IPS DF 4.7 (cell line): Measurements from ENCODE around the gene CALN1.
"Not testable (repeated sequence)": the region's sequence is repeated elsewhere in the genome, so short reads cannot be mapped to it uniquely, and the experiment has no call there.

Experiments
- DNase-seq: peaks from one replicate; pipeline ENCODE4 v3.0.0-alpha.2; 2013; ENCODE audit warnings: low spot score; ENCODE audit errors: extremely low read depth

Gene CALN1

DNA sequence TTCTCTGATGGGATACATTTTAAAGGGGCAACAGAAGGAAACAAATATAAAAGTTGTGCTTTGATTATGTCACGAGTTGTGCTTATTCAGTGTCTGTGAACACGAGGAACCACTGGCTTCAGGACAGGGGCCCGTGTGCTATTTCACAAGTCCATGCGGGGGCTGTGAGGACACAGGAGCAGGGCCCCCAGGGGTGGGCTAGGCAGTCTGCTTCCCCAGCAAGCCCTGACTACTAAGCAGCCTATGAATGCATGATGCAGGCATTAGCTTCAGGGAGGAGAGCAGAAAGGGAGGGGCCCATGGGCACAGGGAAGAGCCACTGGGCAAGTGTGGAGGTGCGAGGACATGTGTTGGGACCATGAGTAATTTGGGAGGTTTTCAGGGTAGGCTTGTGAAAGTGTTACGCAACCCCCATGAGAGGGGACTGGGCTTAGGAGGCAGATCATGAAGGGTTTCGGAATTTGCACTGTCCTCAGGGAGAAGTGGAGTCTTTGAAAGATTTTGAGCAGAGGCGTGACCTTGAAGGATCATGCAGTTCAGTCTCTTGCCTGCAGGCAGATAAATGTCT, 424.9 kb downstream of the CALN1 start:
- no peak for DNase-seq

DNA sequence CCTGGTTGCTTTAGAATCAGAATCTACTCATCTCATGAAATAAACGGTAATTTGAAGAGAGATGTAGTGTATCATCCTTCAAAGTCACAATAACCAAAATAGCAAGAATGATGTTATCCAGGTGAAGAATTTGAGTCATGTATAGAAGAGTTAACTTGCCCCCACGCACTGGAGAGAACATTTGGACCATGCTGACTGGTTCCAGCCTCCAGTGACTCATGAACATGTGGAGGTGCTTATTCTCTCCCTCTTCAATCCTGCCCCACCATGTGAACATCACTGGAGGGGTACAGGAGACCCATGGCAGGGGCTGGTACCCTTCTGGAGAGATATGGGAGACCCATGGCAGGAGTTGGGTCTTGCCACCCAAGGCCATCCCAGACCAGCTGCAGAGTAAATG, 427.8 kb downstream of the CALN1 start:
- DNase-seq, result no peak

DNA sequence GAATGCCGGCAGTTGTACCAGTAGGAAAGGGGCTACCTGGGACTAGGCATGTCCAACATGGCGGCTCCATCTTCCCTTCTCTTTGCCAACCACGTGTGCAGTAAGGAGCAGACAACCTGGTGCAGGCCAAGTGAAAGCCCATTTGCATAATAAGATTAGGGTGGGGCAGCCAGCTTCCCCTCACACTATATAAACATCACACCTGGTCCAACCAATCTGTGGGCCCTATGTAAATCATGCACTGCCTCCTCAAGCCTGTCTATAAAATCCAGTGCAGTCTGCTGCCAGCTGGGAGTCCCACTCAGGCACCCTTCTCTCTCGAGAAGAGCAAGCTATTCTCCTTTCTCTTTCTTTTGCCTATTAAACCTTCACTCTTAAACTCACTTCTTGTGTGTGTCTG, 429.3 kb downstream of the CALN1 start:
- DNase-seq, result no peak

DNA sequence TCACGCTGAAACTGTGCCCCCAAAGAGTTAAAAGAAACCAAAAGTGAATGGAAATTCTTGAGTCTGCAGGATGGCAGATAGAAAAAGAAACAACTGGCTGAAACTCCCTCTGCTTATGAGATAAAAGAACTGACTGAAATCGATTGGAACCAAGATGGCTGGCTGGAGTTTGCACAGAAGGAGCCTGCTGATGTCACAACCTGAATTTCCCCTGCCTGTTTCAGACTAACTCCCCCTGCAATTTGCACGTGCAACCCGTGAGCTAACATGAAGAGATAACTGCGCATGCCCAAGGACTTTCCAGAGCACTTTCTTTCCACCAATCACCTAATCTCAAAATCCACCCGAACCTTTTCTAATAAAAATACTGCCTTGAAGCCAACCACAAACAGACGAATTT, 435.5 kb downstream of the CALN1 start:
- DNase-seq, result no peak

DNA sequence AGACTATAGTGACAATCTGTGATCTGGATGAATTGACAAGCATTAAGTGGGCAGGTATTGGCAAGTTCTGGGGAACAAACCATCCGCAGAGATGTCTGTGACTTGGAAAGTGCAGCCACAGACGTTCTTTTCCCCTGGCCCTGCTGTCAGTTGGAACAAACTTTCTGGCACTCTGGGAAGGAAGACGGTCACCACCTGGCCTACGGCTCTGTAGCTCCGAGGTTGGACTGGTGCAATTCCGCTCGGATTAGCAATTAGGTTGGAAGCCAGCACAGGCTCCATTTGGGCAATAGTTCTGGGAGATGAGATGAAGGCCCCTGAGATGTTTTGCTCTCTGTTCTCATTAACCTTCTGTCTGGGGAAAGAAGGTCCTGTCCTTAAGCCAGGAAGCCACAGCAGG, 437.5 kb downstream of the CALN1 start:
- DNase-seq, result no peak

DNA sequence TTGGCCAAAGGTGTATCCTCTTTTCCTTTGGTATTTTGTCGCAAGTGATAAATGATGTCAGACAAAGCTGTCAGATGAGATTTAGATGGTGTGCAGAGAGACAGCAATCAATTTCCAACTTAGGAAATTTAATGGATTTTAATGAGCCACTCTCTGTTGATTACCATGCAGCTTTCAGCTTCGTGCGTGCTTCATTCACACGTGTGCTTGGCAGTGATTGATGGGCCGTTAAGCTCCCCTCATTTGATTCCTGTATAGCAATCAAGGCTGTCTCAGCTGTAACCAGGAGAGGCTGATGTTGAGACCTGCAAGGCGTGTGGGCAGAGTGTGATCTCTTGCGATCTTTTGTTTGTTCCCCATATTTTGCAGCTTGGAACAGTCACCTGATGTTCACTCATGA, 439.6 kb downstream of the CALN1 start:
- no peak for DNase-seq

DNA sequence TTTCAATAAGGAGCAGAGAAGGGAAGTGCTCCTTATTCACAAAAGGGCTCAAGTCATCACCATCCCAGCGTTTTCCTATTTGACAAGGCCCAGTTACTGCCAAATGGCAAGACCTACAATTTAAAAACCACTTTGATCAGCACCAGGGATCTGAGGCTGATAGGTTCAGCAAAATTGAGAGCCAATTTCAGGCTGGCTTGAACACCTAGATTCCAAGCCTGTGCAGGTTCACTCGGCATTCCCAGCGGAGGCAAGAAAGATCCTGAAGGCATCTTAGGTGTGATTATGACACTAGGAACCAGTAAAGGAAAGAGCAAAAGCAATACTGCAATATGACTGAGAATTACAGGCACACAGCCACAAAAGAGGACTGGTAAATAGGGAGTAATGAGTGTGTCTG, 441.4 kb downstream of the CALN1 start:
- no peak for DNase-seq

DNA sequence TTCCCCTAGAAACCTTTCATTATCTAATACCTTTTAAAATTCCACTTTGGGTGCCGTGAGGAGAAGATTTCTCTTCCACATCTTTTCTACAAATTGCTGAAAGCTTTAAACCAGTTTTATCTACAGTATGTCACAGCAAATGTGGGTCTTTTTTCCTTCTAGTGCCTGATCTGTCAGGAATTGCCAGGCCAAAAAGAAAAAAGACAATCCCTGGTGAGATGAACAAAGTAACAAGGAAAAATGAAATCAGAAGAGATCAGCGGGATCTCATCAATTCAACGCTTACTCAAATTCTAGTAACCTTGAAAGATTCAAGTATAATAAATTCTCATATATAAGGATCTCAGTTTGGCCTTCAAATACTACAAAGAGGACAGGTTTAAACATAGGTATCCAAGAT, 449.5 kb downstream of the CALN1 start:
- DNase-seq, result no peak

DNA sequence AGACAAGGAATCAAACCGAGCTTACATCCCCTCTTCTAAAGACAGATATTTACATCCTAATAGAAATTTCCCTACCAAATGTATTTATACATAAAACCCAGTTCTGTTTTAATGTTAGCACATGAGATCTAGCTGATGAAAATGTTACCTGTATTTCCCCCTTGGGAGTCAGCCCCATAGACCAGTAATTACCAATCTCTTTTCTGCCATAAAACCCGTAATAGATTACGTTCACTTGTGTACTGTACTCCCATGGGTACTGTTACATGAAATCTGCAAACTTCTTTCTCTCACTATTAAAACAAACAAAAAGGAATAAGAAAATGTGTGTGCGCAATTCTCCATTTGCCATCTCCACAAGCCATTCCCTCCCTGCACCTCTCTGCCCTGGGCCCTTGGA, 450.9 kb downstream of the CALN1 start:
- no peak for DNase-seq

DNA sequence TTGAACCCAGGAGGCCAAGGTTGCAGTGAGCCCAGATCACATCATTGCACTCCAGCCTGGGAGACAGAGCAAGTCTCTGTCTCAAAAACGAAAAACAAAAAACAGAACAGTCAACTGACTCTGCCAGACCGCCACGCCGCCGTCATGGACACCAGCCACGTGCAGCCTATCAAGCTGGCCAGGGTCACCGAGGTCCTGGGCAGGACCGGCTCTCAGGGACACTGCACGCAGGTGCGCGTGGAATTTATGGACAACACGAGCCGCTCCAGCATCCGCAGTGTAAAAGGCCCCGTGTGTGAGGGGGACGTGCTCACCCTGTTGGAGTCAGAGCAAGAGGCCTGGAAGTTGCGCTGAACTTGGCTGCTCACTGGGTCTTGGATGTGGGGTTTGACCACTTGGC, 470.0 kb downstream of the CALN1 start:
- DNase-seq, result no peak

DNA sequence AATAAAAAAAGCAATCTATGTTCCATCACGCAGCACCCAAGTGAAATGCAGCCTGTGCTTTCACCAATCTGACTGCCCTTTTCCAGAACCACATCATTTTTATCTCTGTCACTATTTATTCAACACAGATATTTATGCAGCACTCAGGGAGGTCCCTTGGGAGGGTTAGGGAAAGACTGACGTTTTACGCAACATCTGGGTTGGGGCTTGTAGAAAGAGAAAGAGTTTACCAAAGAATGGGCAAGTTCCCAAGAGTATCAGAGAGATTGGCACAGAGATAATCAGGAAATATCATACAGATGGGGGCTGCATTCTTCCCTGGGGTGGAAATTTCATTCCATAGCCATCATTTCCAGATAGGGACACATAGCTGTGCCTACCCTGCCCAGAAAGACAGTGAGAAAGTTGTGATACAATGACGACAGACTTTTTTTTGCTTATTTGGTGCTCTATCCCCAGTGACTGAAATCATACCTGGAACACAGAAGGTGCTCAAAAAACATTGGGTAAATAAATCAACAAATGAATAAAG, 474.2 kb downstream of the CALN1 start:
- DNase-seq, result no peak

DNA sequence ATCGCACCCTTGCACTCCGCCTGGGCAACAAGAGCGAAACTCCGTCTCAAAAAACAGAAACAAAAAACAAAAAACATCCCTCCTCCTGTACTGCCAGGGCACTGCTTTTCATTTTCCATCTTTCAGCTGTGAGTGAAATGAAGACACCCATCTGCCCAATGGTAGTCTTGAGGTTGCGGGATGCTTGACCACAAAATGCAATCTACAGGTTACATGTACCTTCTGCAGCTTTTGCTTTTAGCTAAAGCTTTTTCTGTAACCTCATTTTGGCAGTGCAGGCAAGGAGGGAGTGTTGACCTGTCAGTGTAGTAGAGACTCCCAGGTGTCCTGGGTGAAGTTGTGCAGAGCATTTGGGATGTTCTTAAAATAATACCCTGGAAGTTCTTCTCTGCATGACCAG, 476.5 kb downstream of the CALN1 start:
- DNase-seq, result no peak

DNA sequence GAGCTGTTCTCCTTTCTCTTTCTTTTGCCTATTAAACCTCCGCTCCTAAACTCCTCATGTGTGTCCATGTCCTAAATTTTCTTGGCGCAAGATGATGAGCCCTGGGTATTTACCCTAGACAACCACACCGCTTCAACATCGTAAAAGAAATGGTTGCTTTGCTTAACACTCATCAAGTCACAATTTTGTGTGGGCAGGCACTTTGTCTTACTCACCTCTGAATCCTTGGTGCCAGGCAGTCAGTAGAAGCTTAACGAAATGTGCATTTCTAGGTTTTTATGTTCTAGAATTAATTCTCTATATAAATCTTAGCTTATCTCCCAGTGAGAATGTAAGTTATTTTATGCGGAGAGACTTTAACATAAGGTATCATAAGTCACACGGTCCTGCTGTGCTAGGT, 478.7 kb downstream of the CALN1 start:
- DNase-seq, result no peak

DNA sequence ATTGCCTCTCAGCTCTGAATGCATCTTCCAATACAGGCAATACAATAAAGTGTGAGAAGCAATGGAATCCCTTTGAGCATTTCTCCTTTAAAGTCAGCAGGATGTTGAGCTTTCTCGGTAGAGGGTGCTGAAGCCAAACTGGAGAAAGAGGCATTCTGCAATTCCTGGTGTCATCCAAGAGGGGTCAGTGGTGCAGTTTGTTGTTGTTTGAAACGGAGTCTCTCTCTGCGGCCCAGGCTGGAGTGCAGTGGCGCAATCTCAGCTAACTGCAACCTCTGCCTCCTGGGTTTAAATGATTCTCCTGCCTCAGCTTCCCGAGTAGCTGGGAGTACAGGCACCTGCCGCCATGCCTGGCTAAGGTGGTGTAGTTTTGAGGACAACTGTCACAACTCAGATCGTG, 486.5 kb downstream of the CALN1 start:
- DNase-seq, result peak; percentile 68

DNA sequence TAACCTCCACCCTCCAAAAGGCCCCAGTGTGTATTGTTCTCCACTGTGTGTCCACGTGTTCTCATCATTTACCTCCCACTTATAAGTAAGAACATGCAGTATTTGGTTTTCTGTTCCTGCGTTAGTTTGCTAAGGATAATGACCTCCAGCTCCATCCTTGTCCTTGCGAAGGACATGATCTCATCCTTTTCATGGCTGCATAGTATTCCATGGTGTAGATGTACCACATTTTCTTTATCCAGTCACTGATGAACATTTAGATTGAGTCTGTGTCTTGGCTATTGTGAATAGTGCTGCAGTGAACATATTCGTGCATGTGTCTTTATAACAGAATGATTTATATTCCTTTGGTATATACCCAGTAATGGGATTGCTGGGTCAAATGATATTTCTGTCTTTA, 497.9 kb downstream of the CALN1 start:
- DNase-seq, result not testable (repeated sequence)

DNA sequence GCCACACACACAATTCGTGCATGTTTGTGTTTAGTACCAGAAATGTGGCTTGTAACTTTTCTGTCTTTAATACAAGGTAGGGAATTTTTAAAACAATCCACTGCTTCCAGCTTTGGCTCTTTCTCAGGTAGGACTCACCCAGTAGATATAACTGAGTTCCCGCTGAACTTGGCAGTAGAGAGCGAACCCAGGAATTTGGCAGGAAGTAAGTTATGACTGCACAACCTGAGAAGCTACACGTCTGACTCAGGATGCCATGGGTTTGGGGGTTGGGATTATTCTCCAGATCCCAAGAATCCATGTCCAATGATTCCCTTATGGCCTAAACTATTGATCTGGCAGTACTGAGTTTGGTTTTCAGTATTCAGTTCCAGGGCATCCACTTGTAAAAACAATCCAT, 499.7 kb downstream of the CALN1 start:
- no peak for DNase-seq

DNA sequence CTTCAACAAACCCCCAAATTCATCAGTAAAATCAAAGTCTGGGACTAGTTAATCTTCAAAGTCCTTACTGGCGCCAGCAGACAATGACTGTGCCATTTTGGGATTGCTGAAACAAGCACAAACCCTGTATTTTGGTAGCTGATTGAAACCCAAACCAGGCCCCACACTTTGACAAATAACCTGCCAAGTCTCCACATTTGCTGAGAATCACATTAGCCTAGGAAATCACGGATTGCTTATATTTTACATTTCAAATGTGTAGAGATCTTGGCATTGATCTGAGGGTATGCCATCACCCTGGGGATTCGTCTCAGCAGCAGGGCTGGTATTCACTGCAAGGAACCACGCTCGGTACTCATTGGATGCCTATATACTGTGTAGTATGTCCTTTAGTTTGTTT, 501.1 kb downstream of the CALN1 start:
- DNase-seq, result no peak

DNA sequence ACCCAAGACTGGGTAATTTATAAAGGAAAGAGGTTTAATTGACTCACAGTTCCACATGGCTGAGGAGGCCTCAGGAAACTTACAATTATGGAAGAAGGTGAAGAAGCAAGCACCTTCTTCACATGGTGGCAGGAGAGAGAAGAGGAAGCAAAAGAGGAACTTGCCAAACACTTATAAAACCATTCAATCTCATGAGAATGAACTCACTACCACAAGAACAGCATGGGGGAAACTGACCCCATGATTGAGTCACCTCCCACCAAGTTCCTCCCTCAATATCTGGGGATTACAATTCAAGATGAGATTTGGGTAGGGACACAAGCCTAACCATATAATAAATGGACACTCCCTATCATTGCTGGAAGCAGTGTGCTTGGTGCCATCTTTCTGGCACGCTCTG, 506.3 kb downstream of the CALN1 start:
- DNase-seq, result no peak

DNA sequence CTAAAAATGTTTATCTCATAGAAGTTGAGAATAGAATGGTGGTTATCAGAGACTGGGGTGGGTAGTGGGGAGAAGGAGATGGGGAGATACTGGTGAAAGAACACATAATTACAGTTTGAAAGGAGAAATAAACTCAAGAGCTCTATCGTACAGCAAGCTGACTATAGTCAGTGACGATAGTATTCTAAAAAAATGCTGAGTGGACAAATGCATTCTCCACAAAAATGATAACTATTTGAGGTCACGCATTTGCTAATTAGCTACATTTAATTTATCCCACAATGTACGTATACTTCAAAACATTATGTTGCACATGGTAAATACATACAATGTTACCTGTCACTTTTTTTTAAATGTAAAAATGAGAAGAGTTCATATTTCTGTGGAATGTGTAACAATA, 507.7 kb downstream of the CALN1 start:
- no peak for DNase-seq

DNA sequence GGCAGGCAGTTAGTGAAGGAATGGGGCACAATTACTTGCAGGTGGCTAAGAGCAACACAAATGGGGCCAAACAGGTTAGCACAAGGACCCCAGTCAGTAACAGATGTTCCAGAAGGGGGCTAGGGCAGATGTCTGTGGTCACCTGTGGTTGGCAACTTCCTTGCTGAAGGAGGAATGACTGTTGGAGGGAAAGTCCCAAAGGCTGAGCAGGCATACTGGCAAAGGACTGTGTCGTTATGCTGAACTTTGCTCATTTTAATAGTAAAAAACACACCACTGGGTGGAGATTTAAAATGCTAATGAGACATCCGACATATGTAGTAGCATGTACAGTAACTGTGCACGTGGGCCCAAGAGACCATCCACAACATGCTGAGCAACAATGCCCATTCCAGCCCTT, 511.6 kb downstream of the CALN1 start:
- no peak for DNase-seq

DNA sequence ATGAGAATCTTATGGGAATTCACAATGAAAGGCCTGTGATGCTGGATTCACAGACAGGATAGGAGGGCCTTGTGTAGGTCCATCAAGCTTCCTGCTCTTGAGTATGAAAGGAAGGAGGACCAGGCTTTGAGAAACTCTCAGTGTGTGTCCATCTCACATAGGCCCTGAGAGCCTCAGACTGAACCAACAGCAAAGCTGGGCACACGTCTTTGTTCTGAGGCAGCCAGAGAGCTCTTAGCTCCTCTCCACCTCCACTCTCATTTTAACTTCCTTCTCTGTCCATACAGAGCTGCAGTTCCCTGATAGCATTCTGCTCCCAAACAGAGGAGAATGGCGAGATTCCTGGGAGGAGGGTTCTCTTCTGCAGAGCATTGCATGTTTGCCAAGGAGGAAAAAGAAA, 515.6 kb downstream of the CALN1 start:
- DNase-seq, result no peak

DNA sequence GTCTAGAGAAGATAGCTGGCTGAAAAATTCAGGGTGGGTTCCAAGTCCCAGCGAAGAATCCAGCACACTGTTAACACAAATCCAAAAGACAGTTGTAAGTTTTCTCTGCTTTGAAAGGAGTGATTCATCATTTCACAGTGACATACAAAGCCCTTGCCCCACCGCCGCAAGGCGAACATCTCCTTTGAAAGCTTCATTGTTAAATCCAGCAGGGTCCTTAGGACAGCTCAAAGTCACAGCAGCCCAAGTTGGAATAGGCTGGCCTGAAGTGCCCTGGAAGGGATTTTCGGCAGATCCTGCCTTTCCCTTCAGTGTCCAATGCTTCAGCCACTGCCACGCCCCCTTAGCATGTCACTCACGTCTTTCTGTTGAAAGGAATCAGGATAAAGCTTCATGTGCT, 526.1 kb downstream of the CALN1 start:
- DNase-seq, result no peak

DNA sequence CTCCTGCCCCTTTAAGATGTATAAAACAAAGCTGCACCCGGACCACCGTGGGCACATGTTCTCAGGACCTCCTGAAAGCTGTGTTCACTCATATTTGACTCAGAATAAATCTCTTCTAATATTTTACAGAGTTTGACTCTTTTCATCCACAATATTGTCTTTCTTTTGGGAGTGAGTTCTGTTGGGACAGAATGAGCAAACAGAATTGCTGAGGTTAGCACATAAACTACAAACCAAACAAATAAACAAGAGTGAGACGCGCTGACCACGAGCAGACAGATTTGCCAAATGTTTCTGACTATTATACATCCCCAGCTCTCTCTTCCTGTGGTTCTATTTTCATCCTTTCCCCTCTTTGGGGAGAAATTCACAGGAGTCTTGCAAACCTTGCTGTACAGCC, 526.7 kb downstream of the CALN1 start:
- no peak for DNase-seq

DNA sequence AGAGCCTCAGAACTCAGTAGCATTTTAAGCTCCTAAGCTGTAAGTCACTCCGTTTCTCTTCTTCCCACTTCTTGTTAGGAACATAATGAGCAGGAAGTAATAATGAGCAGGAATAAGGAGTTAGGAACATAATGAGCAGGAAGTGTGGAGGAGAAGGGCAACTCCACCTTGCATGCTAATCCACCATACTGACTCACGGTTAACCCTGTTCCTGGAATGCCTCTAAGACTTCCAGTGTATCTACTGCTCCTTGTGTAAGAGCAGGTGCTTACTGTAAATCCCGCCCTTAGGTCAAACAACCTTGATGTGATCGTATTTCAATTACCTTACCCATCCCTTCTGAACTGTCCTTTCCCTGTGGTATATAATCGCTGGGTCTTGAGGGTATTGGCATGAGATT, 528.7 kb downstream of the CALN1 start:
- no peak for DNase-seq
